Right lobe of liver (tissue), 6 donors: Measurements from ENCODE around the gene RNGTT. TPM values are rescaled to one million over a fixed set of nuclear protein-coding genes. Genes with fewer than 3 reads are reported as not detected.

Experiments
- ATAC-seq, 4 donors: fragments of 200-7000 bp; cut with Tn5 transposase; one replicate each; pipeline ENCODE4 v1.9.1; 2020; ENCODE audit warnings: mild to moderate bottlenecking in 4 of 4, moderate library complexity in 4 of 4
- DNase-seq, 3 donors: peaks; one replicate each; pipeline ENCODE4 v3.0.0-alpha.2; 2020
- H3K27ac ChIP-seq, 3 donors: fragments of 200-600 bp; one replicate each; pipeline ENCODE4 v1.8.0; 2022
- H3K27me3 ChIP-seq, 2 donors: fragments of 200-600 bp; one replicate each; pipeline ENCODE4 v1.8.0; 2022
- H3K36me3 ChIP-seq, 4 donors: fragments of 200-600 bp; sonication (generic) in 1 of 4; one replicate each; pipeline versions ENCODE4 v1.5.1 to v1.8.0; 2017 to 2022; ENCODE audit warnings: control low read depth in 1 of 4
- H3K4me1 ChIP-seq, 4 donors: fragments of 200-600 bp; sonication (generic) in 1 of 4; one replicate each; pipeline versions ENCODE4 v1.5.1 to v1.8.0; 2017 to 2022; ENCODE audit warnings: control low read depth in 1 of 4
- H3K4me3 ChIP-seq, 3 donors: fragments of 200-600 bp; one replicate each; pipeline ENCODE4 v1.8.0; 2022
- H3K9me3 ChIP-seq, 4 donors: fragments of 200-600 bp; sonication (generic) in 1 of 4; one replicate each; pipeline versions ENCODE4 v1.5.1 to v1.8.0; 2017 to 2022; ENCODE audit warnings: control low read depth in 1 of 4
- CTCF ChIP-seq, 4 donors: fragments of 200-600 bp in 3 of 4; fragments of 450-650 bp in 1 of 4; IDR thresholded peaks; one replicate each; pipeline versions ENCODE4 v1.5.1 to v1.8.0; 2016 to 2022; ENCODE audit warnings: antibody characterized with exemption in 4 of 4, mild to moderate bottlenecking in 2 of 4
- POLR2A ChIP-seq: fragments of 450-650 bp; IDR thresholded peaks from one replicate; pipeline ENCODE4 v1.6.1; 2017; ENCODE audit warnings: antibody characterized with exemption, mild to moderate bottlenecking
- WGBS: methylation state at CpG from one replicate; pipeline ENCODE4 v1.1.6; 2018; ENCODE audit warnings: low coverage, low lambda C conversion rate; ENCODE audit not compliant: insufficient coverage; ENCODE audit errors: missing lambda C conversion rate; 5-methylcytosine and 5-hydroxymethylcytosine counted together
- intact Hi-C, 2 donors: fragments of 100-400 bp; cut with DNase I; formaldehyde crosslinking; loops; one replicate each; pipeline versions ENCODE4 v1.11.2 to v1.14.1; 2022
- total RNA-seq, 6 experiments: library from RNA; depleted of rRNA in 2 of 6; stranded (reverse); fragments of >200 nt in 2 of 6; fragmentation: NEBNext Ultra II Directional in 3 of 6; extraction: Animal tissue kit (Norgen Biotek cat#: 25700) in 3 of 6; gene quantifications; one replicate each; pipeline versions ENCODE4 v1.1.0 to v1.2.4, GENCODE V29; 2016 to 2023
- donor health status: DM: no; HTN: yes; CAD: no.
- donor health status: DM: no; HTN: no; CAD: no.
- donor health status: DM: no; HTN: no; CAD: no.
- donor health status: DM: no; HTN: yes; CAD: no.
- donor health status: DM: no; HTN: yes; CAD: no.

The RNGTT gene
- total RNA-seq, 6 experiments from 2014 or later = 5.7 to 11.2 (median 6.5) TPM

GRCh38 chr6:88921734-88922133, 41.7 kb downstream of the RNGTT start:
- WGBS = 48% methylated on average over 1 of the region's 1 CpG
- DNase-seq (no peak), ATAC-seq (no peak)
- intact Hi-C loops = no loop called here
- Histone ChIP-seq H3K4me1 (peaks cover 0 to 16% (median 4%) of the 10 kb centered on the region in 4 donors), H3K9me3 (no peaks in the 10 kb centered on the region), H3K27ac (peak overlapping the region in 2 of 3 donors; percentile 56 to 59), H3K36me3 (no peaks in the 10 kb centered on the region), H3K27me3 (no peaks in the 10 kb centered on the region), H3K4me3 (no peak overlapping the region)
- TF ChIP-seq POLR2A (no peak), CTCF (IDR thresholded peaks at IDR 0.05) (no peak)

GRCh38 chr6:88920774-88921733, 42.4 kb downstream of the RNGTT start:
- Histone ChIP-seq H3K4me3 (no peak overlapping the region), H3K36me3 (no peaks in the 10 kb centered on the region), H3K27me3 (no peaks in the 10 kb centered on the region), H3K27ac (peak overlapping the region; percentile 25 to 59 (median 56)), H3K9me3 (no peaks in the 10 kb centered on the region), H3K4me1 (peaks cover 0 to 16% (median 4%) of the 10 kb centered on the region in 4 donors)
- DNase-seq = no peak
- 32% methylated on average over 1 of the region's 1 CpG for WGBS
- ATAC-seq = peak; percentile 79 to 86 (median 82)
- intact Hi-C loops = no loop called here
- TF ChIP-seq POLR2A = no peak
- TF ChIP-seq CTCF (IDR thresholded peaks at IDR 0.05) = no peak

- ATAC-seq = no peak
- TF ChIP-seq CTCF (IDR thresholded peaks at IDR 0.05) (no peak), POLR2A (no peak)
- Histone ChIP-seq H3K27me3 (no peaks in the 10 kb centered on the region), H3K36me3 (no peaks in the 10 kb centered on the region), H3K4me3 (no peak overlapping the region), H3K27ac (peak overlapping the region in 2 of 3 donors; percentile 50 to 59), H3K9me3 (no peaks in the 10 kb centered on the region), H3K4me1 (peaks cover 0 to 16% (median 4%) of the 10 kb centered on the region in 4 donors)
- intact Hi-C loops = no loop called here
- no peak for DNase-seq
- WGBS = 42% methylated on average over 2 of the region's 2 CpGs
Measured at GRCh38 chr6:88920088-88920487, 43.3 kb downstream of the RNGTT start.

- Histone ChIP-seq H3K9me3 (no peaks in the 10 kb centered on the region), H3K27ac (no peak overlapping the region), H3K4me3 (no peak overlapping the region), H3K4me1 (peaks cover 0 to 16% (median 4%) of the 10 kb centered on the region in 4 donors), H3K36me3 (no peaks in the 10 kb centered on the region), H3K27me3 (no peaks in the 10 kb centered on the region)
- DNase-seq (no peak), ATAC-seq (peak in 3 of 4 donors; percentile 31 to 58 (median 47))
- TF ChIP-seq POLR2A (no peak), CTCF (IDR thresholded peaks at IDR 0.05) (peak; percentile 38 to 53 (median 43))
- WGBS = 33% methylated on average over 1 of the region's 1 CpG
- intact Hi-C loops = no loop called here
Measured at GRCh38 chr6:88919032-88919431, 44.4 kb downstream of the RNGTT start.
